ENCODE data around the gene GFOD1.

GFOD1 gene

DNA sequence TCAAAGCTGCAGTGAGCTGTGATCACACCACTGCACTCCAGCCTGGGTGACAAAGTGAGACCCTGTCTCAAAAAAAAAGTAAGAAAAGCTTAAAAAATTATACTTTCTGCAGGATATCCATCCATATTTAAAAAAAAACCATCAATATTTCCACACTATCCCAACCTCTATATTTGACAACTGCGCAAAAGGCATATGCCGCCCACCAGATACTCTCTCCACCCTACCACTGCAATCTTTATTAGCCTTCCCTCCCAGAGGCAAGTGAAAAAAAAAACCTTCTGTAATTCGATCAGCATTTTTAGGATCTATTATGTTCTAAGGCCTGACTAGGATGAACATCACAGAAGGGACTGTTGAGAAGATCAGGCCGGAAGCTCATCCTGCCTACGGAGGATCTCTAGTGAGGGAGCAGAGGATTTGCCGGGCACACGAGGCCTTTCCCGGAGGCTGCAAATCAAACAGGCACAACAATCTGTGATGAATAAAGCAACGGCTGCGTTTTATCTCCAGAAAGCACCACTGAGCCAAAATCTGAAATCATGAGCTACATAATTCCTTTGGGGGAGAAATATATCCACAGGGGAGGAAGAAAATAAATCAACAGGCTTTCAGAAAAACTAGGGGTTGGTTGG lies 65.9 kb downstream of the GFOD1 start:
- DNase-seq = no peak

DNA sequence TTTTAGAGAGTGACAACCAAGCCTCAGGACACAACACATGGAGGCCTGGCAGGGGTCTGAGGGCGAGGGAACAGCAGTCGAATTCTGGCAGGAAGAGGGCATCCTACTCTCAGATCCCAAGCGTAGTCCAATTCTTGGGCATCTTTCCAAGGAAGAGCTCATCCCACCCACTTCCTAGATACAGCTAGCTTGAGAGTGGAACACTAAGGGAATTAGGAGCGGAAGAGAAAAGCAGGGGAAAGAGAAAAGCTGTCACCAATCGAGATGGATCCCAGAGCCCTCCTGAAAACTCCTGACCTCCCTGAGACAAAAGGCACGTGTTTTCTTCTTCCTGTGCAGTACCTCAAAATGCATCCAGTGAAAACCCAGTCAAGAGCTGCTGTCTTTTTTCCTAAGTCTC lies 67.1 kb downstream of the GFOD1 start:
- DNase-seq = no peak

DNA sequence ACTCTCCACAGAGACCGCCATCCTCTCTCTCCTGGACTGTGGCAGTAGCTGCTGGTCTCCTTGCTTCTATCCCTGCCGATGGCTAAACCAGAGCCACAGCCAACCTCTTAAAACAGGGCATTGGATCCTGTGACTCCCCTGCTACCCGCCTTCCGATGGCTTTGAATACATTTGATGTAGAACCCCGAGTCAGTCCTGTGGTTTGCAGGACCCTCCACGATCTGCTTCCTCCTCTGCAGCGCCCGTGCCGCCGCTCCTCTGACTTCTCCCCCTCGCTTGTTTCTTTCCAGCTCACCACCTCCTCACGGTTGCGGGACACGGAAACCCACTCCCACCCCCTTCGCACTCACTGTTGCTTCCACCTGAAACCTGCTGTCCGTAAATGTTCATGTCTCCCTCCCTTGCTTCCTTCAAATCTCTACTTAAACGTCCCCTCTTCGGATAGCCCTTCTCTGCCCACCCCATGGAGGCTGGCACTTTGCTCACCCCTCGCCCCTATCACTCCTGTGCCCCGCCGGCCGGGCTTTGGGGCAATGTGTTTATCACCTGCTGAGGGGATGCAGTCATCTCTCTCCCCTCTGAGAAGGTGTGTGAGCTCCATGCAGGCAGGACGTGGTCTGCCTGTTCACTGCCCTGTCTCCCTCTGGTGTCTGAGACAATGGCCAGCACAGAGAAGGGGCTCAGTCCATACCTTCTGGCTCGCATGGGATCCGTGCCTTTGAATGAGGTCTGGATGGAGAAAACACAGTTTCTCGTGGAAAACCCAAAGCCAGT lies 67.8 kb downstream of the GFOD1 start:
- no peak for DNase-seq

DNA sequence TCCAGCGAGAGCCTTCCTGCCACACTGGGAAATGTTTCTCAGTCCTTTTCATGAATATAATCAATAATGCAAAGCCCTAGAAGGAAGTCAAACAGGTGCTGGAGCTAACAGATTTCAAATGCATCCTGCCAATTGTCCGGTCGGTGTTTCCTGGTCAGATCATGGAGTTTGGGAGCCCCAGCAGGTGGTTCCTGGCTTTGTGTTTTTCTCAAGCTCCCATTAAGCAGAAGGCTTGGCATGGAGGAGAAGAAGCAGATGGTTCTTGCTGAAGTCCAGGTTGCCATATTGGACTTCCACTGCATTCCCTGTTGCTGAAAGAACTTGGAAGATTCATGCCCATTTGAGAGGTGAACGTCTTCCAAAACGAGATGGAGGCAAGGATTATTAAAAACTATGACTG lies 68.6 kb downstream of the GFOD1 start:
- DNase-seq = no peak

DNA sequence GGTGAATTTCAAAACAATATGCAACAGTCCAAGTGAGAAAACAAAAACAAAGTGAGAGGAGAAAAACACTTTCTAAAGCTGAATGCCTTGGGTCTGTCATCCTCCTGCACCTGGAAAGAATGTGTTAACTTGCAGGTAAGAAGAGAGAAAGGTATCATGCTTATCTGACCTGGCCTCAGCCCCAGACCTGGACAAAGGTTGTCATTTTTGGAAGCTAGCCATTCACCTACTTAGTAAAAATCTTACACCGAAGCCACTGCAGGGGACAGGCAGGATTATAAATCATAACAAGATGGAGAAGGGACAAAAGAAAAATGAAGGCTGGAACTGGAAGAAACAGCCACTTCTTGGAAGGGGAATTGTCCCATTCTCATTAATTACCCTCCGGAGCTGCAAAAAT lies 69.4 kb downstream of the GFOD1 start:
- DNase-seq = no peak

DNA sequence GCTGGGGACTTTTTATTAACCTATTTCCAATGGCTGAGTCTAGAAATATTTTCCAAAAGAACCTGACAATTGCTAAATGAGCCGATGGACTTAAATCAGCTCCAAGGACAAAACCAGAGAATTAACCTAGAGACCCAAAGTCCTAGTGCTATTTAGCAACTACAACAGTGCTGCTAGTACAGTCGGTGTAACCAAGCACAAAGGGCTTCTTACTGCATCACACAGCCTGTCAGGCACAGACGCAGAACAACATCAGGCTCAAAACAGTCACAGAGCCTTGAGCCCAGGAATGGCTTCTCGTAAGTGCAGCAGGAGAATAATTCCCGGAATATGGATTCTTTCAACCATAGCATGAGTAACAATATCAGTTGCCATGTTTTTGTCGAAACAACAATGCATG lies 70.0 kb downstream of the GFOD1 start:
- DNase-seq = no peak

DNA sequence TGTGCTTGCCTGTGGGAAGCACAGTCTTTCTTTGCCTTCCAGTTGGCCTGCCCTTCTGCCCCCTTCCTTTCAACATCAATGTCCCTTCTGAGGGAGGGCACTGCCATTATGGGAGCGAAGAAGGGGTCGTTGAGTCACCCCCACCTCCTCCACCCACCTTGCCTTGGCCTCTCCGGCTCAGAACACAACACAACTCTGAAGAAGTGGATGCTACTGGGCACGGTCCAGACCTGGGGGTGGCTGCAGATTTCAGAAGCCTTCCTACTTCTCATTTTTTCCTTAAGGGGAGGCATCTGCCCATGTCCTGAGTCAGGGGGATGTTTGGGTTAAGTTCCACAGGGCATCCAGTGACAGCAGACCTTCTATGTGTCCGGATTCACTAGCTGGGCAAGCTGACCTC lies 72.1 kb downstream of the GFOD1 start:
- DNase-seq = no peak

DNA sequence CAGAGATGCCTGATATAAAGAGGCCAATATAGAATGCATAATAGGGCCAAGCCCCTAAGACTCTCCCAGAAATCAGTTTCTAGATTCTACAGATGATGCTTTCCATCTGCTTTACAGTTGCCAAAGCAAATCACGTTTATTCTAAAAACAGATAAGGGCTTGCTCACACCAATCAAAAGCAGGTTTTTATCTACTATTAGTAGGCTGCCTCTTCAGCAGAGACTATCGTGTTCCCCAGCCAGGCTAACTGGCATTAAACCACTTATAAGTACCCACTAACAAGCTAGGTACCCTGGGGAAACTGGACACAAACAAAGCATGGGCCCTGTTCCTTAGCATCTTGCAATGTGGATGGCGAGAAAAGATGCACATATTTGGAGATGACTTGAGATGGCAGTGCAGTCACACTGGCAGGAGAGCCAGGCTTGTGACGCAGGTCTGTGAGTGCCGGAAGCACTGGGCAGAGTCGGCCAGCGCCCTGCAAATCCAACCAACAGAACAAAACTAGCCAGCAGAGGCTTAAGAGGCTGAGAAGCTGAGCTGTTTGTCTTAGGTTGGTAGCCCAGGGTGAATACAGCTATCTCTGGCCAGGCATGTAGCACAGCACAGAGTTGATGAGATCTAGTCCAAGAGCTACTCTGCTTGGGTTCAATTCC lies 73.4 kb downstream of the GFOD1 start:
- no peak for DNase-seq

DNA sequence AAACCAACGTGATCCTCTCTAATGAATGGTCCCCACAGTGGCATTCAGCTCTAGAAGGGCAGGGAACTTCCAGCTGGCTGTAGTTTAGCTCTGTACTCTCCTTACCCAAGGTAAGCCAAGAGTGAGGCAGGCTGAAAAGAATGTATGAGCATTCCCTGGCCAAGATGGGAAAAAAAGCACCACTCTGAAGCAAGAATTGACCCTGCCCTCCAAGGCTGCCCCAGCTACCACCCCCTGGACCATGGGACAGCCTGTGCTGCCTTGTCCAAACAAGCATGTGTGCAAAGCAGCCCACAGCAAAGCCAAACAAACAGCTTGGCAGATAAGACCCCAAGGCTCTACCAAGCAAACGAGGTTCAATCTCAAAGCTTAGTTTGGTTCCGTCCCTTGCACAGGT lies 73.9 kb downstream of the GFOD1 start:
- DNase-seq = no peak

DNA sequence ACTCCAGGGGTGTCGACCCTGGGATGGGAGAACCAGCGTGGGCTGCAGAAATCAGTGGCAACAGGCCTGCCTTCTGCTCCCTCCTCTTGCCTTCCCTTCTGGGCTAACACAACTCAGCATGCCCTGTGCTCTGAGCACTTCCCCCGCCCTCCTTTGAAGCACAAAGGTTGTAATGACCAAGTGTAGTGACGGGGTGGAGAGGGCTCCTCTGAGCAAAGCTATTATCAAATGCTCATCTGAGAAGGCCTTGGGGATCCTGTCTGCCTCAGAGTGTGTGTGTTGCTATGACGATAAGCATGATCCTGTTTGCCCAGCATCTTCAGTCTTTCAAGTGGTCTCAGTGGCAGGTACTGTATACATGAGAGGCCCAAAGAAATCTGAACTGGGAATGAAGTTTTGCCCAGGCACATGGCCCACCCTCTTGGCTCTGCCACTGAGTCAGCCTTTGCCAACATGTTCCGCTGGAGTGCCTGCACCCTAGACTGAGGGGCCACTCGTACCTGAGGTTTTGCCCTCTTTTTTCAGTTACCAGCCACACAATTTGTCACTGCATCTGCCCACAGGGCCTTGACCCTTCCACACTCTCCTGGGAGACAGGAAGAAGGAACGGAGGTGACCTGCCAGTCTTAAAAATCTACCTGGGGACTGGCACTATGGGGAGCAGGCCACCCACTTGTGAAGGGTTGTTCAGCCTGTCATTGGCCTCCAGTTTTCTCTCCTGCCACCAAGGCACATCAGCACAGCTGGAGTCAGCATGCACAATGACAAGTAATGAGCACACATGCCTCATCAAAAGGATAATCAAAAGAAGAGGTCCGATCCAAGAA lies 74.5 kb downstream of the GFOD1 start:
- no peak for DNase-seq

DNA sequence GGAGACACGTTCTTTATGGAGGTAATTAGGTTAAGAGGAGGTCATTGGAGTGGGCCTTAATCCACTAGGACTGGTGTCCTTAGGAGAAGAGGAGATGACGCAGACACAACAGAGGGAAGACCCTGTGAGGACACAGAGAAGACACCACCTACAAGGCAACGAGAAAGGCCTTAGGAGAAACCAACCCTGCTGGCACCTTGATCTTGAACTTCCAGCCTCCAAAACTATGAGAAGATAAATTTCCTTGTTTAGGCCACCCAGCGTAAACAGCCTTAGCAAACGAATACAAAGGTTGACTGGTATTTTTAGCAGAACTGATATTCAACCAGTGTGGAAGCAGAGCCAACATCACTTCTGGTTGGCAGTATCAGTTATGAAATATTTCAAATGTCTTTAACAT lies 75.2 kb downstream of the GFOD1 start:
- no peak for DNase-seq

DNA sequence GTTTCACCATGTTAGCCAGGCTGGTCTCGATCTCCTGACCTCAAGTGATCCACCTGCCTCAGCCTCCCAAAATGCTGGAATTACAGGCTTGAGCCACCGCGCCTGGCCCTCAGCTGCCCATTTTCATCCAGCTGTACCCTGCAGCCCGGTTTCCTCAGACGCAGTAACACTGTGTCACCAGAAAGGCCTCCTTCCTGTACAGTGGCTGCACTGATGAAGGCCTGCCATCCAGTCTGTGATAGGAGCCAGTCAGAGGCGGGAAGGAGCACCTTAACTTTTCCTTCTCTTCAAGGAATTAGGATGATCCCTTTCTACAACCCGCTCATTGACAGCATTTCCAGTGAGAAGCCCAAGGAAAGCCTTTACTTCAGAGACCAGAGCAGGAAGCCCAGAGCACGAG lies 75.9 kb downstream of the GFOD1 start:
- DNase-seq = no peak

DNA sequence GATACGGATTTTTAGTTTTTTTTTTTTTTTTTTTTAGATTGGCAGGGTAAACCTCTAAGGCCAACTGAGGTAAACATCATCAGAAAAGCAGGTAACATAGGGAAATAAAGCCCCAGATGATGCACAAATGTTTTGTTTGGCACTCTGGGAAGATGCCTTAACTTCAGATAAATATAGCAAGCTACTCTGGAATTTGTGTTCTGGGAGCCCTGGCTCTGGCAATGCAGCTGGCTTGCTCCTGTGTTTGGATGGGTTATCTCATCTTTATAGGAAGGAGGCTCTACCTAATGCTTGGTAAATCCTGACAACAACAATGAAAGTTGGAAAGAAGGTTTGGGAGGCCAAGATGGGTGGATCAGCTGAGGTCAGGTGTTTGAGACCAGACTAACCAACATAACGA lies 77.4 kb downstream of the GFOD1 start:
- no peak for DNase-seq

DNA sequence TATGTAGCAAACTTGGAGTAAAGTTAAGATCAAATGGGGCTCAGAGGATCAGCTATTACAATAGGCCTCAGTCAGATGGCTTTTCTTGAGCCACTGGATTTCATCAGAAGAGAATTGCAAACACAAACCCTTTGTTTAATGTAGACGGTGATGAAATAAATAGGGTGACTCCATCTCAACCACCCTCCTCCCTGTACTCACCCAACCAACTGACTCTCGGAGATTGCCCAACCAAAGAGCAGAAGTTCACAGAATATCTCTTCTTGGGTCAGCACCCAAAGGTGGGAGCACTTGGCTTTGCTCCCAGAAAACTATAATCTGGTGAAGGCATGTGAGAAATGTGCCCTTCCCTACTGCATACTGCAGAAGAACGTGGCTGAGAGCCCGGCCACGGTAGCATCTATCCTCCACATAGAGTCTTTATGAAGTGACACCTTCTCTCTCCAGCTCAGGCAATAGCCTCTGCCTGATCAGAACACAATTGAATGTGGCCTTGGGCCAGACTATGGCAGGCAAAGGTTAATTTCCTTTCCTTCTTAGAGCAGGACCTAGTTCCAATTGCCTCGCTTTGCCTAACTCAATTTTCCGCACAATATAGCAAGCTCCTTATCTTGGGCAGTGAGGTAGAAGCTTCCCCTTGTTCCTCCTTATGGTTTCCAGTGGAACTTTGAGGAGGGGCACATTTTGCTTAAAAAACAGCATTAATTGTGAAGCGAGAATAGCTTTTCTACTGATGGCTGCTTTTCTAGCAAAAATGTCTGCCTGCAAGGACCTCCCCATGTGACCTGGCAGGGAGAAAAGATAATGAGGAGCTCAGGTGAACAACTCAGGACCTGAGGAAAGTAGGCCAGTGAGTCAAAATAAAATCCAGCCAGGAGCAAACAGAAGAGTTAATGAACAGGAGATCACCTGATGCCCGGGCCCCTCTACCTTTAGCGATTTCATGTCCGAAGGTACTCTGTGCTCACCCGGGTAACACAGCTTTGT lies 79.4 kb downstream of the GFOD1 start:
- no peak for DNase-seq

DNA sequence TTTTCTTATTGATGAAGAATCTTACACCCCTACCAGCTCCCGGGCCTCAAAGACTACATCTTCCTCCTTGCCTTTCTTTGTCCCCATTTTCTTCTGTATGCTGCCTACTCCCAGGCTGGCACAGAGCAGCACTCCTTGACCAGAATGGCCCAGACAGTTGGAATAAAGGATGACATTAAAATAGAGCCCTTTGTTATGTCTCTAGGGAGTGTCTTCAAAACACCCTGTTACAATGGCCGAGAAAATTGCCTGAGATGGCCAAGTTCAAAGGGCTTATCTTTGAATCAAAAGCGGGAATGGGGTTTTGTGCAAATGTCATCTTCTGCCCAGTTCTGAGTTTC lies 80.1 kb downstream of the GFOD1 start:
- DNase-seq = no peak

DNA sequence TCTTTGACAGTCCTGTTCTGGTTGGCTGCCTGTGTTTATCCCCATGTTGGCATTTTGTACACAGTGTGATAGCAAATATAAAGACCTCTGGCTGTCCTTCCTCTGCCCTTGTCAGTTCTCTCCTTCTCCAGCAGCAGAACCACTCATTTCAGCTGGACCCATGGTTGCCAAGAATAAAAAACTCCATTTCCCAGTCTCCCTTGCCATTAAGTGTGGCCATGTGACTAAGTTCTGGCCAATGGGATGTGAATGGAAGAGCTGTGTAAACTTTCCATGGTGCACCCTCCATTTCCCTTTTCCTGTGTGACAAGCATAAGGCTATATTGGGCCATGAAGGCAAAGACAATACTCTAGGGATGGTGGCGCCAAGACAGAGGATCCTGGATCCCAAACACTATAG lies 80.6 kb downstream of the GFOD1 start:
- no peak for DNase-seq

DNA sequence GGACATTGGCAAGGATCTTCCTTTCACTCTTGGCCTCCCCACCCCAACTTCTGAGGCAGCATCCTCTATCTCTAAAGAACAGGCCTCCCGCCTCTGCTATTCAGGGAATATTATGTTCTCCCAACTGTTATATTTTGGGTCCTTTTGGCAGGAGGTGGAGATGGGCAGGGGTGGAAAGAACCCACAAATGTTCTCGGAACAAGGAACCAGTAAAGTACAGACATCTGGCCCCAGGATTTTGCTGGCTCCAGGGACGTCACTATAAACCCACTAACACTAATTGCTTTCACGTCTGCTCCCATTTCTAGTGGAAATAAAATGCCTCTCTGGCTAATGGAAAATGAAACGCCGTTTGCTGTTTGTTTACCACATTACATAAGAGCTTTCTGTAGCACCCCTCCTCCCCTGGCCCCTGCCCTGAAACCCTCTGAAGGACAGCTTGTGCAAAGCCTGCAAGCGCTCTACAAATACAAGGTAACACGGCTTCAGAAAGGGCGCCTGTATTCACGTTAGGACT lies 81.4 kb downstream of the GFOD1 start:
- no peak for DNase-seq

DNA sequence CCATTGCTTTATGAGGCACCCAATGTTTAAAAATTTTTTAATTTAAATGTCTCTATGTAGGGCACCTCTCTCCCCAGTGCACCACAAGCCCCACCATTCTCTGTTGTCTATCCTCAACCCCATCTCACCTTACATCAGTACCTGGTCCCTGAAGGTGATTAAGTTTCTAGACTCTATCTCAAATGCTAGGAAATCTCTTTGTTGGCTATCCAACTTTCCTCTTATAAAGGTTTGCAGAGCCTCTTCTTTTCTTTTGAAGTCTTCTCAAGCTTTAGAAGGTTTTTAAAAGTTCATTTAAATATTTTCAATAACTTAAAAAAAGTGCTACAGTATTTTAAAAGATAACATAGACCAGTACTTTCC lies 82.5 kb downstream of the GFOD1 start:
- DNase-seq = no peak

DNA sequence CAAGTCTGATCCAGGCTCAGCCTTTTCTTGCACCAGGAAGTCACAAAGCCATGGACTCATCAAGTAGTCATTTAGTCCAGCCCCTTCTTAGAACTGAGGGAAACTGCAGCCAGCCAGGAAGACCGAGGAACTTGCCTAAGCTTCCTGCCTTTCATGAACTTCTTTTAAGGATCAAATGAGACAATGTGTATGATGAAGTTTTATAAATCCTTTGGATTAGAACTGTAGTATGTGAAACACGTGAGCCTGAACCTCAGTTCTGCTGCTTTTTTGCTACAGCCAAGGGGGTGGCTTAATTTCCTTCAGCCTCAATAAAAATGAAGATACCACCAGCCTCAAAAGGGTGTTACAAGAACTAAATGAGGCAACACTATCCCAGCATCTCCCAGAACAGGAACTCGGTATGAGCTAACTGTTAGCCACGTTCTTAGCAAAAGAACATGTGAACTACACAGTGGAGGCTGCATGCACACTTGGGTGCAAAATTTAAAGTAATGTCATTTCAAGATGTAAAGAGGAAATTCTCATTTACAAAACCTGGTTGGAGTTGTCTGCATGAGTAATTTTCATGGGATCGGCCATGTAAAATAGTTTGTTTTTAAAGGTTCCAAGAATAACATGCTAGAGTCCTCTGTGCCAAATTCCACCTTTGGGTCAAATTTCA lies 83.0 kb downstream of the GFOD1 start:
- DNase-seq = no peak

DNA sequence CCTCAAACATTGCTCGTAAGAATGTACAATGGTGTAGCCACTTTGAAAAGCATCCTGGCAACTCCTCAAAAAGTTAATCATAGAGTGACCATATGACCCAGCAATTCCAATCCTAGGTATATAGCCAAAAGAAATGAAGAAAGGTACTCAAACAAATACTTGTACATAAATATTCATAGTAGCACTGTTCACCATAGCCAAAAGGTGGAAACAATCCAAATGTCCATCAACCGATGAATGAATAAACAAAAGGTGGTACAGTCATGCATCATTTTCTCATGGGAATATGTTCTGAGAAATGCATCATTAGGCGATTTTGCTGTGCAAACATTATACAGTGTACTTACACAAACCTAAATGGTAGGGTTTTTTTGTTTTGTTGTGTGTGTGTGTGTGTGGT lies 84.7 kb downstream of the GFOD1 start:
- DNase-seq = no peak

DNA sequence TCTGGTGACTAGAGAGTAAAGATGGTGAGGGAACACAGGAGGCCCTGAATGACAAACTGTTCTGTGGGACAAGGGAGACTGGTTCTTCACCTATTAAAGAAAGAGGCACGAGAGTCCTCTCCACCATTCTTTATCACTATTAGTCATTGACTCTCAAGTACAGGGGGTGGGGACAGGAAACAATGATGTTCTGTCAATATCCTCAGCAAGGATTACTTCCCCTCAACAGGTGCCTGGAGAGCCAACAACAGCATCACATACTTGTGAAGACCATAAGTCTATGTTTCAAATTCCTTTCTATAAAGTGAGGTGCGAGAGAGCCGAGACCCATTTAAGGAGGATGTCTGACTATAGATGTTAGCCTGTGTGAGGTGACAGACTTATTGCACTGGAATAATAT lies 86.6 kb downstream of the GFOD1 start:
- no peak for DNase-seq
